Neural progenitor cell (in vitro differentiated cells): ENCODE results near the gene SLC2A8. TPM values are rescaled to one million over a fixed set of nuclear protein-coding genes. Genes with fewer than 3 reads are reported as not detected.
A peak's percentile ranks its signal among the peaks of the same experiment; 100 is the strongest.

ENCODE experiments used
- DNase-seq: peaks from one replicate; pipeline ENCODE4 v3.0.0-alpha.2; 2016; ENCODE audit warnings: low spot score
- H2AFZ ChIP-seq: fragments of 200-600 bp; sonication (generic); replicated peaks from 2 replicates; pipeline ENCODE4 v1.6.1; 2016; ENCODE audit warnings: antibody characterized with exemption
- H3F3A ChIP-seq: fragments of 200-600 bp; sonication (generic); 2 replicates; pipeline ENCODE4 v1.6.1; 2016; ENCODE audit warnings: antibody characterized with exemption, low read depth
- H3K27ac ChIP-seq: fragments of 200-600 bp; sonication (generic); 2 replicates; pipeline ENCODE4 v1.5.1; 2016; ENCODE audit warnings: mild to moderate bottlenecking
- H3K27me3 ChIP-seq: fragments of 200-600 bp; sonication (generic); 2 replicates; pipeline ENCODE4 v1.6.1; 2016; ENCODE audit warnings: mild to moderate bottlenecking, moderate library complexity
- H3K36me3 ChIP-seq: fragments of 200-600 bp; sonication (generic); 2 replicates; pipeline ENCODE4 v1.5.1; 2016
- H3K4me1 ChIP-seq: fragments of 200-600 bp; sonication (generic); 2 replicates; pipeline ENCODE4 v1.6.1; 2016; ENCODE audit warnings: mixed run types
- H3K4me2 ChIP-seq: fragments of 200-600 bp; sonication (generic); 2 replicates; pipeline ENCODE4 v1.6.1; 2016
- H3K4me3 ChIP-seq: fragments of 200-600 bp; sonication (generic); 2 replicates; pipeline ENCODE4 v1.5.1; 2016
- H3K79me2 ChIP-seq: fragments of 200-600 bp; sonication (generic); 2 replicates; pipeline ENCODE4 v1.6.1; 2016; ENCODE audit warnings: low read depth
- H3K9ac ChIP-seq: fragments of 200-600 bp; sonication (generic); 2 replicates; pipeline ENCODE4 v1.6.1; 2016
- H3K9me3 ChIP-seq: fragments of 200-600 bp; sonication (generic); 2 replicates; pipeline ENCODE4 v1.5.1; 2016; ENCODE audit warnings: low read depth
- H4K20me1 ChIP-seq: fragments of 200-600 bp; sonication (generic); 2 replicates; pipeline ENCODE4 v1.6.1; 2016; ENCODE audit warnings: low read depth
- H3K27ac Mint-ChIP-seq: 3 replicates; pipeline ENCODE4 v1.8.0; 2021; ENCODE audit warnings: mixed read lengths
- H3K27me3 Mint-ChIP-seq: 2 replicates; pipeline ENCODE4 v1.8.0; 2022; ENCODE audit warnings: low read depth, mild to moderate bottlenecking, inconsistent platforms, moderate library complexity, mixed read lengths; ENCODE audit not compliant: insufficient read depth
- H3K36me3 Mint-ChIP-seq: 3 replicates; pipeline ENCODE4 v1.8.0; 2021; ENCODE audit warnings: mixed read lengths
- H3K4me1 Mint-ChIP-seq: 3 replicates; pipeline ENCODE4 v1.8.0; 2021; ENCODE audit warnings: mixed read lengths
- H3K4me3 Mint-ChIP-seq: 3 replicates; pipeline ENCODE4 v1.8.0; 2021; ENCODE audit warnings: mild to moderate bottlenecking, moderate library complexity, mixed read lengths
- H3K9me3 Mint-ChIP-seq: 3 replicates; pipeline ENCODE4 v1.8.0; 2020; ENCODE audit warnings: mixed read lengths
- EZH2 ChIP-seq: fragments of 200-600 bp; sonication (generic); IDR thresholded peaks from 2 replicates; pipeline ENCODE4 v1.6.1; 2017; ENCODE audit warnings: antibody characterized with exemption, mild to moderate bottlenecking, moderate library complexity
- EZH2phosphoT487 ChIP-seq: fragments of 200-600 bp; sonication (generic); IDR thresholded peaks from 2 replicates; pipeline ENCODE4 v1.6.1; 2017; ENCODE audit warnings: antibody characterized with exemption
- total RNA-seq: library from RNA; depleted of rRNA; stranded (reverse); fragments of >200 nt; gene quantifications from 2 replicates; pipeline ENCODE4 v1.2.3, GENCODE V29; 2015; ENCODE audit warnings: low replicate concordance
- TF ChIP-seq, protein P1 (sequence below): fragments of 200-600 bp; sonication (generic); IDR thresholded peaks from 2 replicates; pipeline ENCODE4 v1.5.1; 2017; ENCODE audit warnings: antibody characterized with exemption, mild to moderate bottlenecking

Gene SLC2A8
- total RNA-seq, 1 donor from 2014 or later = 9.4 TPM

DNA sequence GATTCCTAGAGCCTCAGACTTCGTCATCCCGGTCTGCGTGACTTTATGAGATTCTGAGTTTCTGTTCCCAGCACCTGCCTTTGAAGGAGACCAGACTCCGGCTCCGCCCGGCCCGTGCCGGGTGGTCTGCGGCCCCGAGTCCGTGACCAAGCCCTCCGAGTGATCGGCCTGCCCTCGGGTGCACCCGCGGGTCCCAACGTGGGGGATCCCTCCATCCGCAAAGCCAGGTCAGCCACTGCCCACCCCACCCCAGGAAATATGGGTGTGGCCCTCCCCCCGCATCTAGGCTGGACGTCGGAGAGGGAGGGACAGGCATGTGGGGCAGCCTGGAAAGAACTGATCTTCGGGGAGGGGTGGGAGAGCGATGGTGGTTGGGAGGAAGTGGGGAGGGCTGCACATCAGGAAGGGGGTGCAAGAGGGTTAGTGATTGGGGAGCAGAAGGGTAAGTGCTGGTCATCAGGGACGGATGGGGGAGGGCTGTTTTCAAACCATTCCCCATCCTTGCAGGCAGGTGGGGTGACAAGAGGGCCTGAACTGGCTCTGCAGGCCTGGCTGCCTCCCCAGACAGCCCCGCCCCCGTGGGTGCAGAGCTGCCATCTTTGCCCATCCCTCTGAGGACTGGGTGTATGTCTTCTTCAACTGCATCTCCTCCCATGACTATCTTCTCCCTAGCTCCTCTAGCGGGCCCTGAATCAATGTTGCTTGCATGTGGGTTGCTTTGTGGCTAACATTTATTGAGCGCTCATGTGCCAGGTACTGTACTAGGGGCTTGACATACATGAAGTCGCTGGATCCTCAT, 55.1 kb downstream of the SLC2A8 start:
- peaks cover 4% of the 10 kb centered on the region for H3K27me3 Mint-ChIP-seq
- Histone ChIP-seq H4K20me1 (peaks cover 40% of the 10 kb centered on the region), H3K36me3 (peaks cover 11% of the 10 kb centered on the region), H3K9me3 (no peaks in the 10 kb centered on the region), H2AFZ (peak overlapping the region; percentile 94), H3K4me3 (peak overlapping the region; percentile 79), H3K79me2 (peaks cover 42% of the 10 kb centered on the region), H3K27me3 (no peaks in the 10 kb centered on the region), H3F3A (peaks cover 40% of the 10 kb centered on the region), H3K9ac (peak overlapping the region; percentile 48), H3K4me1 (peaks cover 22% of the 10 kb centered on the region), H3K27ac (no peak overlapping the region), H3K4me2 (peak overlapping the region; percentile 85)
- no peak for TF ChIP-seq EZH2phosphoT487
- TF ChIP-seq EZH2 = no peak
- TF ChIP-seq, protein P1, sequence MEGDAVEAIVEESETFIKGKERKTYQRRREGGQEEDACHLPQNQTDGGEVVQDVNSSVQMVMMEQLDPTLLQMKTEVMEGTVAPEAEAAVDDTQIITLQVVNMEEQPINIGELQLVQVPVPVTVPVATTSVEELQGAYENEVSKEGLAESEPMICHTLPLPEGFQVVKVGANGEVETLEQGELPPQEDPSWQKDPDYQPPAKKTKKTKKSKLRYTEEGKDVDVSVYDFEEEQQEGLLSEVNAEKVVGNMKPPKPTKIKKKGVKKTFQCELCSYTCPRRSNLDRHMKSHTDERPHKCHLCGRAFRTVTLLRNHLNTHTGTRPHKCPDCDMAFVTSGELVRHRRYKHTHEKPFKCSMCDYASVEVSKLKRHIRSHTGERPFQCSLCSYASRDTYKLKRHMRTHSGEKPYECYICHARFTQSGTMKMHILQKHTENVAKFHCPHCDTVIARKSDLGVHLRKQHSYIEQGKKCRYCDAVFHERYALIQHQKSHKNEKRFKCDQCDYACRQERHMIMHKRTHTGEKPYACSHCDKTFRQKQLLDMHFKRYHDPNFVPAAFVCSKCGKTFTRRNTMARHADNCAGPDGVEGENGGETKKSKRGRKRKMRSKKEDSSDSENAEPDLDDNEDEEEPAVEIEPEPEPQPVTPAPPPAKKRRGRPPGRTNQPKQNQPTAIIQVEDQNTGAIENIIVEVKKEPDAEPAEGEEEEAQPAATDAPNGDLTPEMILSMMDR = no peak
- peaks cover 37% of the 10 kb centered on the region for H3K36me3 Mint-ChIP-seq
- H3K4me1 Mint-ChIP-seq = peaks cover 23% of the 10 kb centered on the region
- H3K9me3 Mint-ChIP-seq = no peaks in the 10 kb centered on the region
- DNase-seq = peak; percentile 51
- peak overlapping the region; percentile 97 for H3K4me3 Mint-ChIP-seq
- no peak overlapping the region for H3K27ac Mint-ChIP-seq

DNA sequence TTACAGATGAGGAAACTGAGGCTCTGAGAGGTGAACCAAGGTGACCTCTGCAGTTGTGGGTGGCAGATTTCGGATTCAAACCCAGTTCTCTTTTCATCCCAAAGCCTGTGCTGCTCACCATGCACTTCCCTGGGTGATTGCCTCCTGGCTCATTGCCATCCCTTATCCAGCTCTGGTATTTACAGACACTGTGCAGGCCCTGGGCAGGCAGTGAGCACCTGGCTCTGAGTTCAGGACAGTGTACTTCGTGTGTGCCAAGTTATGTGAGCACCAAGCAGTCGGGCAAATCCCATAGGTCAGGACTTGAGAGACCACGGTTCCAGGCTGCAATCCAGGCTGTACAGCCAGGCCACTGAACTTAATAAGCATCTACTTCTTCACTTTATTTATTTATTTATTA, 55.7 kb downstream of the SLC2A8 start:
- no peak overlapping the region for H3K27ac Mint-ChIP-seq
- peaks cover 22% of the 10 kb centered on the region for H3K4me1 ChIP-seq
- no peak overlapping the region for H2AFZ ChIP-seq
- H3K4me3 ChIP-seq = peak overlapping the region; percentile 79
- peaks cover 7% of the 10 kb centered on the region for H3K36me3 ChIP-seq
- no peaks in the 10 kb centered on the region for H3K9me3 Mint-ChIP-seq
- H3K9me3 ChIP-seq = no peaks in the 10 kb centered on the region
- DNase-seq = no peak
- peaks cover 34% of the 10 kb centered on the region for H3F3A ChIP-seq
- peaks cover 36% of the 10 kb centered on the region for H3K36me3 Mint-ChIP-seq
- no peak overlapping the region for H3K27ac ChIP-seq
- H3K4me3 Mint-ChIP-seq = peak overlapping the region; percentile 97
- peaks cover 23% of the 10 kb centered on the region for H3K4me1 Mint-ChIP-seq
- TF ChIP-seq, protein P1 = no peak
- TF ChIP-seq EZH2 = no peak
- TF ChIP-seq EZH2phosphoT487 = no peak
- H3K79me2 ChIP-seq = peaks cover 36% of the 10 kb centered on the region
- H3K27me3 ChIP-seq = no peaks in the 10 kb centered on the region
- no peak overlapping the region for H3K9ac ChIP-seq
- peaks cover 2% of the 10 kb centered on the region for H3K27me3 Mint-ChIP-seq
- peaks cover 33% of the 10 kb centered on the region for H4K20me1 ChIP-seq
- H3K4me2 ChIP-seq = peak overlapping the region; percentile 85

DNA sequence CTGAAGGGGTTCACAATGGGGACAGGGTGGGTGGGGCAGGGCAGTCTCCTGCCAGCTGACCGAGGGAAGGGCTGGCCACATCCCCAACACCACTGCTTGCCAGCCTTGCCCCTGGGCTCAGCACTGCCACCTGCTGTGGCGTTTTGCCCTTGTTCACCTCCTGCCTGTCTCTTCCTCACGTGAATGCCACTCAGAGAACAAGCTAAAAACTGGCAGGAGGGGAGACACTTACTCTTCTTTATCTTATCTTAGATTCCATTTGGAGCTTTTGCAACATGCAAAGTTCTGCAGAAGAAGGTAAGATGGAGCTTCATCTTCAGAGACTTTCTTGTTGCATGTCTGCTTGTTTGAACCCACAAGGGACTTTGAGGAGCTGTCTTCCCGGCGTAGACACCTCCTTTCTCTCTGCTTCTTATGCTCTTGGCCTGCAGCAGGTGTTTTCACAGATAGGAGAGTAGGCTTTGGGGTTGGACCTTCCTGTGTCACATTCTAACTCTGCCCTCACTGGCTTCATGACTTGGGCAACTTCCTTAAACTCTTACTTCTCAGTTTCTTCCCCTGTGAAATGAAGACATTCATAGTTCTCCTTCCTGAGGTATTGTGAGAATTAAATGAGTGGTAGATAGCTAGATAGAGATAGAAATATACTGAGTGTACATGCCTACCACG, 58.5 kb downstream of the SLC2A8 start:
- Histone ChIP-seq H3K27ac (no peak overlapping the region), H3K9me3 (no peaks in the 10 kb centered on the region), H3K4me2 (no peak overlapping the region), H4K20me1 (peaks cover 6% of the 10 kb centered on the region), H3K79me2 (peaks cover 8% of the 10 kb centered on the region), H3K9ac (no peak overlapping the region), H3K27me3 (no peaks in the 10 kb centered on the region), H3K36me3 (no peaks in the 10 kb centered on the region), H2AFZ (no peak overlapping the region), H3F3A (peaks cover 6% of the 10 kb centered on the region), H3K4me1 (peaks cover 5% of the 10 kb centered on the region), H3K4me3 (no peak overlapping the region)
- no peak for DNase-seq
- H3K4me3 Mint-ChIP-seq = no peak overlapping the region
- peaks cover 14% of the 10 kb centered on the region for H3K36me3 Mint-ChIP-seq
- TF ChIP-seq, protein P1 = peak; percentile 31
- no peak for TF ChIP-seq EZH2
- TF ChIP-seq EZH2phosphoT487 = no peak
- H3K27me3 Mint-ChIP-seq = peaks cover 2% of the 10 kb centered on the region
- H3K27ac Mint-ChIP-seq = no peak overlapping the region
- H3K4me1 Mint-ChIP-seq = peaks cover 4% of the 10 kb centered on the region
- no peaks in the 10 kb centered on the region for H3K9me3 Mint-ChIP-seq
